Esophagus squamous epithelium (tissue), 4 donors: Measurements from ENCODE around the gene EMX2.

Source experiments
- CTCF ChIP-seq, 6 experiments: fragments of 450-650 bp in 4 of 6; fragments of 200-600 bp in 2 of 6; sonication (generic) in 2 of 6; IDR thresholded peaks; one replicate each; pipeline ENCODE4 v1.5.1; 2016 to 2019; ENCODE audit warnings: antibody characterized with exemption in 6 of 6, mild to moderate bottlenecking in 4 of 6, moderate library complexity in 4 of 6
- POLR2A ChIP-seq, 4 donors: fragments of 450-650 bp; IDR thresholded peaks; one replicate each; pipeline ENCODE4 v1.6.1; 2017; ENCODE audit warnings: antibody characterized with exemption in 4 of 4, mild to moderate bottlenecking in 4 of 4, moderate library complexity in 3 of 4

GRCh38 chr10:117535298-117536071 lies 7.1 kb upstream of the EMX2 start:
- TF ChIP-seq POLR2A (IDR thresholded peaks at IDR 0.05) (no peak), CTCF (IDR thresholded peaks at IDR 0.05) (no peak)
